Neural cell (in vitro differentiated cells): ENCODE measurements around the gene HSF5. TPM values are rescaled to one million over a fixed set of nuclear protein-coding genes. Genes with fewer than 3 reads are reported as not detected.

Source experiments
- H2AFZ ChIP-seq: fragments of 200-600, 300-800 bp; sonication (generic), shearing (Covaris generic); 2 replicates; pipeline ENCODE4 v1.6.0; 2014; ENCODE audit warnings: low read depth, mild to moderate bottlenecking, antibody characterized with exemption, low read length, moderate library complexity
- H3F3A ChIP-seq: fragments of 200-600 bp; shearing (Covaris generic); 2 replicates; pipeline ENCODE4 v1.6.1; 2016; ENCODE audit warnings: mild to moderate bottlenecking, moderate library complexity, mixed read lengths, antibody characterized with exemption, low read length; ENCODE audit not compliant: insufficient read depth, poor library complexity, severe bottlenecking
- H3K27ac ChIP-seq: fragments of 200-600, 300-800 bp; sonication (generic), shearing (Covaris generic); 2 replicates; pipeline ENCODE4 v1.5.1; 2014; ENCODE audit warnings: mild to moderate bottlenecking, low read length, moderate library complexity
- H3K27me3 ChIP-seq: fragments of 300-800, 200-600 bp; sonication (generic), shearing (Covaris generic); 2 replicates; pipeline ENCODE4 v1.6.0; 2014; ENCODE audit warnings: mild to moderate bottlenecking, low read depth, low read length, moderate library complexity; ENCODE audit not compliant: insufficient read depth
- H3K36me3 ChIP-seq: fragments of 300-800, 200-600 bp; sonication (generic), shearing (Covaris generic); 2 replicates; pipeline ENCODE4 v1.5.1; 2014; ENCODE audit warnings: mild to moderate bottlenecking, antibody characterized with exemption, low read length, moderate library complexity; ENCODE audit not compliant: insufficient read depth
- H3K4me2 ChIP-seq: fragments of 300-800, 200-600 bp; sonication (generic), shearing (Covaris generic); 2 replicates; pipeline ENCODE4 v1.6.0; 2014; ENCODE audit warnings: mild to moderate bottlenecking, low read length
- H3K4me3 ChIP-seq: fragments of 300-800, 200-600 bp; sonication (generic), shearing (Covaris generic); 2 replicates; pipeline ENCODE4 v1.5.1; 2014; ENCODE audit warnings: mild to moderate bottlenecking, low read length, moderate library complexity
- H3K79me2 ChIP-seq: fragments of 200-600 bp; shearing (Covaris generic); replicated peaks from 2 replicates; pipeline ENCODE4 v1.6.0; 2014; ENCODE audit warnings: mild to moderate bottlenecking, low read length, moderate library complexity; ENCODE audit not compliant: insufficient read depth
- H3K9ac ChIP-seq: fragments of 300-800, 200-600 bp; sonication (generic), shearing (Covaris generic); 2 replicates; pipeline ENCODE4 v1.6.1; 2016; ENCODE audit warnings: mild to moderate bottlenecking, low read length, mixed read lengths
- H3K9me2 ChIP-seq: fragments of 200-600 bp; shearing (Covaris generic); 2 replicates; pipeline ENCODE4 v1.6.1; 2016; ENCODE audit warnings: mild to moderate bottlenecking, low read length, mixed read lengths; ENCODE audit not compliant: insufficient read depth
- H3K9me3 ChIP-seq: fragments of 200-600, 300-800 bp; sonication (generic), shearing (Covaris generic); 2 replicates; pipeline ENCODE4 v1.6.1; 2016; ENCODE audit warnings: mild to moderate bottlenecking, mixed run types, low read length, moderate library complexity, mixed read lengths
- H4K20me1 ChIP-seq: fragments of 200-600 bp; shearing (Covaris generic); 2 replicates; pipeline ENCODE4 v1.6.1; 2016; ENCODE audit warnings: mild to moderate bottlenecking, mixed run types; ENCODE audit not compliant: insufficient read depth
- EP300 ChIP-seq: fragments of 450-650 bp; conservative IDR thresholded peaks from 2 replicates; pipeline ENCODE4 v1.6.1; 2014; ENCODE audit warnings: antibody characterized with exemption, mild to moderate bottlenecking, moderate library complexity; ENCODE audit not compliant: poor library complexity, severe bottlenecking
- EZH2 ChIP-seq: fragments of 200-600, 300-800 bp; shearing (Covaris generic), sonication (generic); IDR thresholded peaks from 2 replicates; pipeline ENCODE4 v1.6.1; 2014; ENCODE audit warnings: antibody characterized with exemption, low read length, borderline replicate concordance, mild to moderate bottlenecking; ENCODE audit not compliant: insufficient read depth, poor library complexity, severe bottlenecking
- POLR2AphosphoS5 ChIP-seq: IDR thresholded peaks from 2 replicates; pipeline ENCODE4 v1.6.1; 2012
- RAD21 ChIP-seq: fragments of 450-650 bp; conservative IDR thresholded peaks from 2 replicates; pipeline ENCODE4 v1.6.1; 2014; ENCODE audit warnings: antibody characterized with exemption, mild to moderate bottlenecking, moderate library complexity
- SMC3 ChIP-seq: fragments of 450-650 bp; conservative IDR thresholded peaks from 2 replicates; pipeline ENCODE4 v1.6.1; 2014; ENCODE audit warnings: antibody characterized with exemption, mild to moderate bottlenecking, moderate library complexity; ENCODE audit not compliant: poor library complexity
- TAF1 ChIP-seq: IDR thresholded peaks from 2 replicates; pipeline ENCODE4 v1.6.1; 2012; ENCODE audit warnings: low read depth
- polyA plus RNA-seq: library from polyadenylated mRNA; depleted of rRNA; stranded (reverse); fragments of >200 nt; gene quantifications from 2 replicates; pipeline ENCODE4 v1.2.3, GENCODE V29; 2014
- TF ChIP-seq, protein P1 (sequence below): IDR thresholded peaks from 2 replicates; pipeline ENCODE4 v1.6.1; 2012; ENCODE audit warnings: borderline replicate concordance
- TF ChIP-seq, protein P2 (sequence below): fragments of 450-650 bp; IDR thresholded peaks from 2 replicates; pipeline ENCODE4 v1.5.1; 2014; ENCODE audit warnings: antibody characterized with exemption, mild to moderate bottlenecking, moderate library complexity; ENCODE audit not compliant: poor library complexity, severe bottlenecking

The HSF5 gene
- polyA plus RNA-seq, 1 donor from 2014 or later, result 0.21 TPM

DNA sequence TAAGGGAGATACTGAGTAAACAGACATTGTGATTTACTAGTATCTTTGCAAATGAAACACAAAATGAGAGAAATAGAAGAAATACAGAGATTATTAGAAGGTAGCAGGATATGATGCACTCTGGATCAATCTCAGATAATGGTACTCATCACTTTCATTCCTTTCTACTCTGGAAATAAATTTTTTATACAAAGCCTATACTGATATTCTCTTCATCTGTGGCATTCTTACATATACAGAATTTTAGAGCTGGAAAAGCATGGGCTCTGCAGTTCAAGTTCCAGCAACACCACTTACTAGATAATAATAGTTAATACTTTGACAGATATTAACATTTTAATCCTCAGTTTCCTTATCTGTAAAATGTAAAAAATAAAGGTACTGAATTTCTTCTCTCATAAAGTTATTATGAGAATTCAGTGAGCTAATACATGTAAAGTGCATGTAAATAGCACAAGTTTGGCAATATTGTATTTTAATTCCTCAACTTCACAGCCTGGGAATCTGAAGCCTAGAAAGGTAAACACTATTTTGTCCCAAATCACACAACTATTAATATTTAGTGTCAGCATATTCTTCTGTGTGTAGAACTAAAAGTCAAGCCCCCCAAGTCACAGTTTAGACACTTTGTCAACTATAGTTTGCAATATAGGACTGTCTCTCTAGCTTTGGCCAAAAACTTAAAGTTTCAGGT, 77.3 kb downstream of the HSF5 start:
- no peak overlapping the region for H3K9ac ChIP-seq
- no peak overlapping the region for H2AFZ ChIP-seq
- TF ChIP-seq TAF1 (no peak), RAD21 (no peak)
- TF ChIP-seq, protein P1, sequence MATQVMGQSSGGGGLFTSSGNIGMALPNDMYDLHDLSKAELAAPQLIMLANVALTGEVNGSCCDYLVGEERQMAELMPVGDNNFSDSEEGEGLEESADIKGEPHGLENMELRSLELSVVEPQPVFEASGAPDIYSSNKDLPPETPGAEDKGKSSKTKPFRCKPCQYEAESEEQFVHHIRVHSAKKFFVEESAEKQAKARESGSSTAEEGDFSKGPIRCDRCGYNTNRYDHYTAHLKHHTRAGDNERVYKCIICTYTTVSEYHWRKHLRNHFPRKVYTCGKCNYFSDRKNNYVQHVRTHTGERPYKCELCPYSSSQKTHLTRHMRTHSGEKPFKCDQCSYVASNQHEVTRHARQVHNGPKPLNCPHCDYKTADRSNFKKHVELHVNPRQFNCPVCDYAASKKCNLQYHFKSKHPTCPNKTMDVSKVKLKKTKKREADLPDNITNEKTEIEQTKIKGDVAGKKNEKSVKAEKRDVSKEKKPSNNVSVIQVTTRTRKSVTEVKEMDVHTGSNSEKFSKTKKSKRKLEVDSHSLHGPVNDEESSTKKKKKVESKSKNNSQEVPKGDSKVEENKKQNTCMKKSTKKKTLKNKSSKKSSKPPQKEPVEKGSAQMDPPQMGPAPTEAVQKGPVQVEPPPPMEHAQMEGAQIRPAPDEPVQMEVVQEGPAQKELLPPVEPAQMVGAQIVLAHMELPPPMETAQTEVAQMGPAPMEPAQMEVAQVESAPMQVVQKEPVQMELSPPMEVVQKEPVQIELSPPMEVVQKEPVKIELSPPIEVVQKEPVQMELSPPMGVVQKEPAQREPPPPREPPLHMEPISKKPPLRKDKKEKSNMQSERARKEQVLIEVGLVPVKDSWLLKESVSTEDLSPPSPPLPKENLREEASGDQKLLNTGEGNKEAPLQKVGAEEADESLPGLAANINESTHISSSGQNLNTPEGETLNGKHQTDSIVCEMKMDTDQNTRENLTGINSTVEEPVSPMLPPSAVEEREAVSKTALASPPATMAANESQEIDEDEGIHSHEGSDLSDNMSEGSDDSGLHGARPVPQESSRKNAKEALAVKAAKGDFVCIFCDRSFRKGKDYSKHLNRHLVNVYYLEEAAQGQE, result no peak
- H3K9me3 ChIP-seq, result no peaks in the 10 kb centered on the region
- H3K4me2 ChIP-seq, result no peak overlapping the region
- no peaks in the 10 kb centered on the region for H3F3A ChIP-seq
- H3K36me3 ChIP-seq, result no peaks in the 10 kb centered on the region
- H3K4me3 ChIP-seq, result no peak overlapping the region
- H3K9me2 ChIP-seq, result no peaks in the 10 kb centered on the region
- H3K79me2 ChIP-seq, result no peaks in the 10 kb centered on the region
- H4K20me1 ChIP-seq, result no peaks in the 10 kb centered on the region
- no peak overlapping the region for H3K27ac ChIP-seq
- no peaks in the 10 kb centered on the region for H3K27me3 ChIP-seq

DNA sequence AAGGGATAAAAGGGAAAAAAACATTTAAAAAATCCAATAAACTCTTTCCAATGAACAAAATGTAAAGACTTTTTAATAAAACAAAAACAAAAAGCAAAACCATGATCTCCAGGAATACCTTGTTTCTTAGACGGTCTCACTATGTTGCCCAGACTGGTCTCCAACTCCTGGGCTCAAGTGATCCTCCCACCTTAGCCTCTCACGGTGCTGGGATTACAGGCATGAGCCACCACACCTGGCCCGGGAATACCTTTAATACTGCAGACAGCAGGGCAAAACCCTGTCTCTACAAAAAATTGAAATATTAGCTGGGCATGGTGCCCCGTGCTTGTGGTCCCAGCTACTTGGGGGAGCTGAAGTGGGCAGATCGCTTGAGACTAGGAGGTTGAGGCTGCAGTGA, 78.8 kb downstream of the HSF5 start:
- H3K4me3 ChIP-seq, result no peak overlapping the region
- H3K4me2 ChIP-seq, result no peak overlapping the region

More for the DNA sequence above, 78.8 kb downstream of the HSF5 start:
- Histone ChIP-seq H2AFZ (no peak overlapping the region), H3K79me2 (no peaks in the 10 kb centered on the region), H3K27me3 (no peaks in the 10 kb centered on the region), H3K27ac (no peak overlapping the region), H3K9me3 (no peaks in the 10 kb centered on the region), H4K20me1 (no peaks in the 10 kb centered on the region), H3K9me2 (no peaks in the 10 kb centered on the region), H3K9ac (no peak overlapping the region), H3F3A (no peaks in the 10 kb centered on the region), H3K36me3 (no peaks in the 10 kb centered on the region)
- TF ChIP-seq EZH2 (no peak), TAF1 (no peak), POLR2AphosphoS5 (no peak), SMC3 (no peak), RAD21 (no peak), EP300 (no peak)
- TF ChIP-seq, protein P2, sequence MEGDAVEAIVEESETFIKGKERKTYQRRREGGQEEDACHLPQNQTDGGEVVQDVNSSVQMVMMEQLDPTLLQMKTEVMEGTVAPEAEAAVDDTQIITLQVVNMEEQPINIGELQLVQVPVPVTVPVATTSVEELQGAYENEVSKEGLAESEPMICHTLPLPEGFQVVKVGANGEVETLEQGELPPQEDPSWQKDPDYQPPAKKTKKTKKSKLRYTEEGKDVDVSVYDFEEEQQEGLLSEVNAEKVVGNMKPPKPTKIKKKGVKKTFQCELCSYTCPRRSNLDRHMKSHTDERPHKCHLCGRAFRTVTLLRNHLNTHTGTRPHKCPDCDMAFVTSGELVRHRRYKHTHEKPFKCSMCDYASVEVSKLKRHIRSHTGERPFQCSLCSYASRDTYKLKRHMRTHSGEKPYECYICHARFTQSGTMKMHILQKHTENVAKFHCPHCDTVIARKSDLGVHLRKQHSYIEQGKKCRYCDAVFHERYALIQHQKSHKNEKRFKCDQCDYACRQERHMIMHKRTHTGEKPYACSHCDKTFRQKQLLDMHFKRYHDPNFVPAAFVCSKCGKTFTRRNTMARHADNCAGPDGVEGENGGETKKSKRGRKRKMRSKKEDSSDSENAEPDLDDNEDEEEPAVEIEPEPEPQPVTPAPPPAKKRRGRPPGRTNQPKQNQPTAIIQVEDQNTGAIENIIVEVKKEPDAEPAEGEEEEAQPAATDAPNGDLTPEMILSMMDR, result no peak
- TF ChIP-seq, protein P1, result no peak
